ENCODE results near the gene FADS1.

Gene FADS1

DNA sequence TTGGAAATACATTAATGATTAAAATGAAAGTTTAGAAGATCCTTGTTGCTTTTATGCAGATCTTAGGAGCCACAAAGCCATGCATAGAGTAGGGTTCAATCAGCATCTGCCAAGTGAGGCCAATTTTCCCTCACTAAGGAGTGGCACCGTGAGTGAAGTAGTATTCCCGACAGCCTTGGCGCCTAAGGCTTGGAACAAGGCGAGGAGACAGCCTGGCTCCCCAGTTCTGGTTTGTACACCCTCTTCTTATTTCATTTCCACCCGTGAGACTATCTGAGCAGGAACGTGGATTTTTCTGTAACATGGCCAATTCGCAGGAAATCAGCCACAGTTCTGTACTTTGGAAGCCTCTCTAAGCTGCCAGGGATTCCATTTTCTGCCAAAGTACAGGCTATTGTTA is 33.9 kb upstream of the FADS1 start:
- Histone ChIP-seq H3K4me3 (no peak overlapping the region), H3K4me1 (peaks cover 0 to 17% (median 9%) of the 10 kb centered on the region in 10 experiments; a peak in 9 of 20 replicates), H4K20me1 (peaks cover 0 to 92% (median 20%) of the 10 kb centered on the region in 11 experiments; a peak in 15 of 22 replicates), H3K9me3 (replicated peaks in 1 of 11) (no peaks in the 10 kb centered on the region), H3K36me3 (peaks cover 93 to 98% (median 98%) of the 10 kb centered on the region in 11 experiments), H3K27me3 (no peaks in the 10 kb centered on the region), H3K9ac (no peak overlapping the region), H3K27ac (peak overlapping the region in 2 of 11 experiments; percentile 12 to 40; a peak in 2 of 22 replicates), H3K4me2 (no peak overlapping the region)
- TF ChIP-seq Cebpa-rat (IDR thresholded peaks at IDR 0.05) = no peak

DNA sequence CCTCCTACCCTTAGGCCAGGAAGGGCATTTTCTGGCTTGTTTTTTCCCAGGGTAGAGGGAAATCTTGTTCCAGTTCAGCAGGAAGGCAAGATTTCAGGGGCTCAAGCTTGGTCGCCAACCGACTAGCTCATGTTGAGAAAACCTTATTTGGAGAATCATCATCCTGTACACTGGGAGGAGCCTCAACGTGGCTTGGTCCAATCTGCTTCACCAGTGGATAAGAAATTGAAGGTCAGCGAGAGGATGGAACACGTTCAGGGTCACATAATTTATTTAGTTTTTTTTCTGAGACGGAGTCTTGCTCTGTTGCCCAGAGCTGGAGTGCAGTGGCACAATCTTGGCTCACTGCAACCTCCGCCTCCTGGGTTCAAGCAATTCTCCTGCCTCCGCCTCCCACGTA is 31.8 kb upstream of the FADS1 start:
- H3K36me3 ChIP-seq = peaks cover 95 to 98% (median 98%) of the 10 kb centered on the region in 11 experiments

DNA sequence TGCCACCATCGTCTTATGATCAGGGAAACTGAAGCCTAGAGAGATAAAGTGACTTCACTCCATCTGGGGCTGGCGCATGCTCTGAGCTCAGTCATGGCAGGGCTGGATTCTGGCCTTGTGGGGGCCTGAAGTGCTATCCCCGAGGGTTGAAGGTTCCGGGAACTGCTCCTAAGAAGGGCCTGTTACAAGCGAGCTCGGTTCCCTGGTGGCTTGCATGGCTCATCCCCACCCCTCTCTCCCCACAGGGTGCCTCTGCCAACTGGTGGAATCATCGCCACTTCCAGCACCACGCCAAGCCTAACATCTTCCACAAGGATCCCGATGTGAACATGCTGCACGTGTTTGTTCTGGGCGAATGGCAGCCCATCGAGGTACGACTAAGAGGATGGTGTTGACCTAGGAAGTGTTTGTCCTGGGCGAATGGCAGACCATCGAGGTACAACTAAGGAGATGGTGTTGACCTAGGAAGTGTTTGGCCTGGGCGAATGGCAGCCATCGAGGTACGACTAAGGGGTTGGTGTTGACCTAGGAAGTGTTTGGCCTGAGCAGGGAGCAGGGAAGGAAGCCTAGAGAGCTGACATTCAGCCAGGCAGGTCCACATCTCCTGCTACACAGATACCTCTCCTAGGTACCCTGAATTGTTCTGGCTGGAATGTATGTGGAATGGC is 31.2 kb upstream of the FADS1 start:
- Histone ChIP-seq H3K4me2 (no peak overlapping the region), H3K27me3 (no peaks in the 10 kb centered on the region), H3K9ac (no peak overlapping the region), H3K4me3 (no peak overlapping the region), H3K9me3 (replicated peaks in 1 of 11) (no peaks in the 10 kb centered on the region), H3K4me1 (peaks cover 0 to 16% (median 8%) of the 10 kb centered on the region in 10 experiments; a peak in 8 of 20 replicates), H4K20me1 (peaks cover 0 to 81% (median 6%) of the 10 kb centered on the region in 11 experiments; a peak in 12 of 22 replicates), H3K27ac (no peak overlapping the region), H3K36me3 (peaks cover 97 to 100% (median 99%) of the 10 kb centered on the region in 11 experiments)
- TF ChIP-seq Cebpa-rat (IDR thresholded peaks at IDR 0.05) = no peak

More for the DNA sequence above, 31.8 kb upstream of the FADS1 start:
- H3K4me2 ChIP-seq = no peak overlapping the region
- H3K4me3 ChIP-seq = no peak overlapping the region
- H3K9me3 ChIP-seq (replicated peaks in 1 of 11) = no peaks in the 10 kb centered on the region
- TF ChIP-seq Cebpa-rat (IDR thresholded peaks at IDR 0.05) = no peak
- H3K27ac ChIP-seq = no peak overlapping the region
- H3K9ac ChIP-seq = no peak overlapping the region
- H3K4me1 ChIP-seq = peaks cover 0 to 16% (median 9%) of the 10 kb centered on the region in 10 experiments; a peak in 9 of 20 replicates
- peaks cover 0 to 81% (median 7%) of the 10 kb centered on the region in 11 experiments; a peak in 13 of 22 replicates for H4K20me1 ChIP-seq
- H3K27me3 ChIP-seq = no peaks in the 10 kb centered on the region

DNA sequence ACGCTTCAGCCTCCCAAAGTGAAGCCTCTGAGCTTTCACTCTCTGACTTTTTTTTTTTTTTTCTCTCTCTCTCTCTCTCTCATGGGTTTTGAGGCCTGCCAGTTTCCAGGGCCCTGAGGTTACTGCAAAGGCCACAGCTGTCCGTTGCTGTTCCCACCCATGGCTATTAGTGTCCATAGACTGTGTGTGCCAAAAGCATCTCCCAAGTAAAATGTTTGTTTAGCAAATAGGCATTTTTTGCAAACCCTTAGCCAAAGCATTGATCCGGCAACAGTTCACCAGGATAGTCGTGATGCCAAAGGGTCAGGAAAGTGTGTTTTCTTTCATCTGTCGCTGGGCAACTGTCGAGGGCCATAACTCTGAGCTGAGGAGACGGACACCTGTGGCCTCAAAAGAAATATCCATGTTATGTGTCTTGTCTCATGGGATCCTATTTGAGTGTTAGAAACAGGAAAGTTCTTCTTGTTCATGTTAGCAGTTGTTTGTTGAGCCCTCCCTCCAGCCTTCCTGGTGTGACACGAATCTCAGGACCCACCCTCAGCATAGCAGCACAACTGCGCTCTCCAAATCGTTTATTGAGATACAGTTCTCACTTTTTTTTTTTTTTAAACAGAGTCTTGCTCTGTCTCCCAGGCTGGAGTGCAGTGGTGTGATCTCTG is 29.7 kb upstream of the FADS1 start:
- Histone ChIP-seq H4K20me1 (peaks cover 0 to 82% (median 4%) of the 10 kb centered on the region in 11 experiments; a peak in 11 of 22 replicates), H3K36me3 (peaks cover 100% of the 10 kb centered on the region in 11 experiments), H3K9ac (peak overlapping the region in 1 of 11 experiments; percentile 35; a peak in 1 of 22 replicates), H3K4me2 (no peak overlapping the region), H3K27me3 (no peaks in the 10 kb centered on the region), H3K4me3 (no peak overlapping the region), H3K4me1 (peaks cover 0 to 4% (median 0%) of the 10 kb centered on the region in 10 experiments; a peak in 3 of 20 replicates), H3K27ac (no peak overlapping the region), H3K9me3 (replicated peaks in 1 of 11) (no peaks in the 10 kb centered on the region)
- no peak for TF ChIP-seq Cebpa-rat (IDR thresholded peaks at IDR 0.05)

DNA sequence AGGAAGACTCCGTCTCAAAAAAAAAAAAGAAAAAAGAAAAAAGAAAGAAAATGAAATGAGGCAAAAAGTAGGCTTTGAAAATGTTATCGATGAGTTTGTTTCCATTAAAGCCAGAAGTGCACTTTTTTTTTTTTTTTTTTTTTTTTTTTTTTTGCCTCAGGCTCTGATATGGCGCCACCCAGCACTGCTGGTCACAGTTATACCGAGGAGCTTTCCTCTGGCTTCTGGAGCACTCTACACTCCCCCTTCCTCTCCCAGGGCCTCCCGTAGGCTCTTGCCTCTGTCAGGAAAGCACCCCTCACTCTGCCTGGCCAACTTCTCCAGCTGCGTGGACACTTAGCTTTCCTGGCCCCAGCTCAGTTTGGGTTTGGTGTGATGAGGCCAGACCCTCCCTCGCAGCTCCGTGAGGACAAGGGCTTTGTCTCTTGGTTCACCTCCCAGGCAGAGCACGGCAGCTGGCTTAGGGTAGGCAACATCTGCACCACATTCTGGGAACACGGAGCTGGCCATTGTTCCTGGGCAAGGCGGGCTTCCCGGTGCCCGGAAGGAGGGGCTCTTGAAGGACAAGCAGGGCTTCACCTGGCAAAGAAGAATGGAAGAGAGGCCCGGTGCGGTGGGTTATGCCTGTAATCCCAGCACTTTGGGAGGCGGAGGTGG is 28.2 kb upstream of the FADS1 start:
- no peak overlapping the region for H3K27ac ChIP-seq
- H3K36me3 ChIP-seq = peaks cover 100% of the 10 kb centered on the region in 11 experiments
- no peak for TF ChIP-seq Cebpa-rat (IDR thresholded peaks at IDR 0.05)

DNA sequence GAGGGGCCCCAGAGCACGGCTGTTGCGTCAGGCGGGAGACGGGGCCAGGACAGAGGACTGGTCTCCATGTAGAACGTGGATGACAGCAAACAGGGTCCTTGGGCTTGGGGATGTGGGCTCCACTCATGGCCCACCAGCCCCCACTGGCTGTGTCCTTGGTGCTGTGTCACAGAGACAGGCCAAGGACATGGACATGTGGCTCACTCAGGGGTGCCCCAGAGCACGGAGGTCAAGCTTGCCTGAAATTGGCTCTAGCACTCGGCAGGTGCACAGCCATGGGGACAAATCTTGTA is 25.7 kb upstream of the FADS1 start:
- Histone ChIP-seq H3K9me3 (replicated peaks in 1 of 11) (no peaks in the 10 kb centered on the region), H3K36me3 (peaks cover 99 to 100% (median 100%) of the 10 kb centered on the region in 11 experiments), H3K27me3 (no peaks in the 10 kb centered on the region), H3K4me1 (peaks cover 0 to 5% (median 0%) of the 10 kb centered on the region in 10 experiments; a peak in 5 of 20 replicates), H3K27ac (peak overlapping the region in 1 of 11 experiments; percentile 34; a peak in 2 of 22 replicates), H3K9ac (0 out of 22 replicates have a peak overlapping the region, but pooled peaks of 1 of the 11 experiments have one; percentile 4), H3K4me3 (no peak overlapping the region), H4K20me1 (peaks cover 0 to 79% (median 0%) of the 10 kb centered on the region in 11 experiments; a peak in 9 of 22 replicates), H3K4me2 (no peak overlapping the region)
- TF ChIP-seq Cebpa-rat (IDR thresholded peaks at IDR 0.05) = no peak

More for the DNA sequence above, 28.2 kb upstream of the FADS1 start:
- H3K9me3 ChIP-seq (replicated peaks in 1 of 11) = no peaks in the 10 kb centered on the region
- H3K4me1 ChIP-seq = peaks cover 0 to 5% (median 0%) of the 10 kb centered on the region in 10 experiments; a peak in 1 of 20 replicates
- no peak overlapping the region for H3K4me2 ChIP-seq
- H3K27me3 ChIP-seq = no peaks in the 10 kb centered on the region
- no peak overlapping the region for H3K9ac ChIP-seq
- peaks cover 0 to 80% (median 0%) of the 10 kb centered on the region in 11 experiments; a peak in 9 of 22 replicates for H4K20me1 ChIP-seq
- H3K4me3 ChIP-seq = no peak overlapping the region

DNA sequence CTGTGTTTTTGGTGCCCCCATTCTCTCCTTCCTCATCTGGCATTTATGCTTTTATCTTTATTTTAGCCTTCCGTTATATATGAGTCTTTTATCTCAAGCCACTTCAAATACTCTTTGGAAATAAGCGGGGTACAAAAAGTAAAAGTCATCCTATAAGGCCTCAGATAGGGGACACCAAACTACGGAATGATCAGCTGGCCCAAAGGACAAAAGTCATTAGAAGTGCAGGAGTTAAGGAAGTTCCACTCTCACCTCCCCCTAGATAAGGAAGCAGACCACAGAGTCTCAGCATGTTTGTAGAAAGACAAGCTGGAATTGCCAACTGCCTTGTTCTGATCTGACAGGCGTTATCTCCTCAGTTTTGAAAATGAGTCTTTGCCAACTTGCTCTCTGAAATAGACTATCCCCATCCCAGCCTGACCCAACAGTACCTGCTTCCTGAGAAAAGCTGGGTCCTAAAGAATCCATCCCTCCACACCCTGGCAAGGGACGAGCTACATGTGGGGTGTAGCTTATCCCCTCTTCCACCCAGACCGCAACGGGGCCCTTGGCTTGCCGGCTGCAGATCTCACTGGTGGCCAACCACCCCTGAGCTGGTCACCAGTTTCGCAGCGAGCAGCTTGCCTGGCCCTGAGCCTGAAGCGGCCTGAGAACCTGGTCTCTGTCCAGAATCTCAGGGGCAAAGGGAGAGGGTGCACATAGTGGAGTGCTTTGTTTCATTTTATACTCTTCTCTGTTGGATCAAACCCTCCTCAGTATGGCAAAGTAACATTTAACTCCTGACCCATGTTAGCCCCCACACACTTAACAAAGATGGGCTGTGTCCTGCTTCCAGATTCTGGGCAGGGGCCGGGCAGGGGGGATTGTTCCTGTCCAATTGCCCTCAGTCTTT is 25.1 kb upstream of the FADS1 start:
- Histone ChIP-seq H3K4me1 (peaks cover 0 to 7% (median 5%) of the 10 kb centered on the region in 10 experiments; a peak in 9 of 20 replicates), H3K4me2 (no peak overlapping the region)

DNA sequence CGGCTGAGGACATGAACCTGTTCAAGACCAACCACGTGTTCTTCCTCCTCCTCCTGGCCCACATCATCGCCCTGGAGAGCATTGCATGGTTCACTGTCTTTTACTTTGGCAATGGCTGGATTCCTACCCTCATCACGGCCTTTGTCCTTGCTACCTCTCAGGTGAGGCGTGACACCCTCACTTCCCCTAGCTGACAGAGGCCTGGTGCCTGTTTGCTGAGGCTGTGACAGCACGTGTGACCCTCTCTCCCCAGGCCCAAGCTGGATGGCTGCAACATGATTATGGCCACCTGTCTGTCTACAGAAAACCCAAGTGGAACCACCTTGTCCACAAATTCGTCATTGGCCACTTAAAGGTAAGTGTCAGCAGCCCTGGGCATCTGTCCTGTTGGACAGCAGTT is 23.6 kb upstream of the FADS1 start:
- no peak for TF ChIP-seq Cebpa-rat (IDR thresholded peaks at IDR 0.05)
- Histone ChIP-seq H3K27ac (no peak overlapping the region; a peak in 1 of 22 replicates), H3K36me3 (peaks cover 78 to 93% (median 86%) of the 10 kb centered on the region in 11 experiments), H3K4me2 (no peak overlapping the region), H3K4me1 (peaks cover 12 to 22% (median 20%) of the 10 kb centered on the region in 10 experiments), H3K9ac (peak overlapping the region in 2 of 11 experiments; percentile 12 to 30; a peak in 2 of 22 replicates), H3K27me3 (no peaks in the 10 kb centered on the region), H4K20me1 (peaks cover 0 to 64% (median 0%) of the 10 kb centered on the region in 11 experiments; a peak in 9 of 22 replicates), H3K4me3 (no peak overlapping the region), H3K9me3 (replicated peaks in 1 of 11) (no peaks in the 10 kb centered on the region)

More for the DNA sequence above, 25.1 kb upstream of the FADS1 start:
- peaks cover 0 to 77% (median 0%) of the 10 kb centered on the region in 11 experiments; a peak in 9 of 22 replicates for H4K20me1 ChIP-seq
- peak overlapping the region in 2 of 11 experiments; percentile 25 to 34; a peak in 4 of 22 replicates for H3K27ac ChIP-seq
- peaks cover 93 to 100% (median 100%) of the 10 kb centered on the region in 11 experiments for H3K36me3 ChIP-seq
- no peaks in the 10 kb centered on the region for H3K27me3 ChIP-seq
- H3K9ac ChIP-seq = peak overlapping the region in 3 of 11 experiments; percentile 4 to 20 (median 13); a peak in 1 of 22 replicates
- no peaks in the 10 kb centered on the region for H3K9me3 ChIP-seq (replicated peaks in 1 of 11)
- H3K4me3 ChIP-seq = no peak overlapping the region
- TF ChIP-seq Cebpa-rat (IDR thresholded peaks at IDR 0.05) = no peak

Measured in BLaER1 treated with 17β-estradiol and CSF1 and Interleukin-3, amounts not matched to agents 10 nM and 100 nM (cell line).